Colonic mucosa (tissue), 4 donors: ENCODE measurements around the gene HCCS. TPM values are rescaled to one million over a fixed set of nuclear protein-coding genes. Genes with fewer than 3 reads are reported as not detected.
"Not testable (repeated sequence)": the region's sequence is repeated elsewhere in the genome, so short reads cannot be mapped to it uniquely, and the experiment has no call there.

ENCODE experiments used
- DNase-seq: peaks from one replicate; pipeline ENCODE4 v3.0.0-alpha.2; 2020
- H3K27ac ChIP-seq: fragments of 200-600 bp; one replicate; pipeline ENCODE4 v1.8.0; 2021
- H3K27me3 ChIP-seq: fragments of 200-600 bp; one replicate; pipeline ENCODE4 v1.8.0; 2021
- H3K36me3 ChIP-seq: fragments of 200-600 bp; one replicate; pipeline ENCODE4 v1.8.0; 2021
- H3K4me1 ChIP-seq: fragments of 200-600 bp; one replicate; pipeline ENCODE4 v1.8.0; 2021; ENCODE audit warnings: mild to moderate bottlenecking
- H3K4me3 ChIP-seq: fragments of 200-600 bp; one replicate; pipeline ENCODE4 v1.8.0; 2021
- H3K9ac ChIP-seq, 2 donors: one replicate each; pipeline ENCODE4 v1.7.0; 2013; ENCODE audit warnings: control low read depth in 2 of 2, low read depth in 2 of 2, low read length in 2 of 2
- H3K9me3 ChIP-seq: fragments of 200-600 bp; one replicate; pipeline ENCODE4 v1.8.0; 2021
- CTCF ChIP-seq: fragments of 200-600 bp; IDR thresholded peaks from one replicate; pipeline ENCODE4 v1.8.0; 2022; ENCODE audit warnings: antibody characterized with exemption, mild to moderate bottlenecking
- intact Hi-C: fragments of 100-400 bp; cut with DNase I; formaldehyde crosslinking; loops from one replicate; pipeline ENCODE4 v1.14.1; 2022
- total RNA-seq, 2 donors: library from RNA; stranded (reverse); fragmentation: NEBNext Ultra II Directional in 1 of 2; extraction: Animal tissue kit (Norgen Biotek cat#: 25700) in 1 of 2; gene quantifications; one replicate each; pipeline ENCODE4 v1.2.1, GENCODE V29; 2021
- donor health status: healthy.
- donor health status: DM: no; HTN: no; CAD: no.
- donor health status: DM: no; HTN: no; CAD: no.

The HCCS gene
- total RNA-seq, 2 donors from 2014 or later: 35.7 to 43.7 TPM

GRCh38 chrX:11119313-11119943, 8.3 kb downstream of the HCCS start:
- intact Hi-C loops: no loop called here
- peaks cover 10% of the 10 kb centered on the region for H3K36me3 ChIP-seq
- H3K9ac ChIP-seq: no peak overlapping the region
- H3K9me3 ChIP-seq: no peaks in the 10 kb centered on the region
- H3K27ac ChIP-seq: no peak overlapping the region
- no peak for DNase-seq
- H3K4me1 ChIP-seq: no peaks in the 10 kb centered on the region
- no peaks in the 10 kb centered on the region for H3K27me3 ChIP-seq
- H3K4me3 ChIP-seq: no peak overlapping the region
- TF ChIP-seq CTCF: no peak

- H3K27me3 ChIP-seq, H3K4me1 ChIP-seq, intact Hi-C loops, DNase-seq, H3K27ac ChIP-seq, H3K4me3 ChIP-seq, H3K9ac ChIP-seq, H3K36me3 ChIP-seq, H3K9me3 ChIP-seq: not testable (repeated sequence)
Measured at GRCh38 chrX:11123087-11123486, 12.0 kb downstream of the HCCS start.

- DNase-seq: no peak
- intact Hi-C loops: no loop called here
- TF ChIP-seq CTCF: no peak
- Histone ChIP-seq H3K9ac (no peak overlapping the region), H3K4me3 (no peak overlapping the region), H3K4me1 (no peaks in the 10 kb centered on the region), H3K36me3 (no peaks in the 10 kb centered on the region), H3K27me3 (no peaks in the 10 kb centered on the region), H3K9me3 (no peaks in the 10 kb centered on the region), H3K27ac (peak overlapping the region; percentile 50)
Measured at GRCh38 chrX:11124112-11124511, 13.0 kb downstream of the HCCS start.

GRCh38 chrX:11125060-11125459, 13.9 kb downstream of the HCCS start:
- H3K4me1 ChIP-seq: no peaks in the 10 kb centered on the region
- H3K9me3 ChIP-seq: no peaks in the 10 kb centered on the region
- no peak overlapping the region for H3K27ac ChIP-seq
- no peak overlapping the region for H3K9ac ChIP-seq
- no peak for DNase-seq
- H3K36me3 ChIP-seq: no peaks in the 10 kb centered on the region
- no peaks in the 10 kb centered on the region for H3K27me3 ChIP-seq
- intact Hi-C loops: no loop called here
- no peak overlapping the region for H3K4me3 ChIP-seq
- no peak for TF ChIP-seq CTCF

GRCh38 chrX:11129534-11130105, 18.5 kb downstream of the HCCS start:
- no peaks in the 10 kb centered on the region for H3K27me3 ChIP-seq
- no peak overlapping the region for H3K27ac ChIP-seq
- TF ChIP-seq CTCF: no peak
- H3K9me3 ChIP-seq: no peaks in the 10 kb centered on the region
- H3K4me3 ChIP-seq: no peak overlapping the region
- intact Hi-C loops: no loop called here
- H3K36me3 ChIP-seq: no peaks in the 10 kb centered on the region
- no peak for DNase-seq
- H3K4me1 ChIP-seq: no peaks in the 10 kb centered on the region
- H3K9ac ChIP-seq: no peak overlapping the region

GRCh38 chrX:11130136-11130535, 19.0 kb downstream of the HCCS start:
- H3K4me1 ChIP-seq: no peaks in the 10 kb centered on the region
- no peaks in the 10 kb centered on the region for H3K27me3 ChIP-seq
- no peak overlapping the region for H3K4me3 ChIP-seq
- no peak overlapping the region for H3K27ac ChIP-seq
- intact Hi-C loops: no loop called here
- no peaks in the 10 kb centered on the region for H3K36me3 ChIP-seq
- no peak for TF ChIP-seq CTCF
- peak; percentile 21 for DNase-seq
- no peak overlapping the region for H3K9ac ChIP-seq
- H3K9me3 ChIP-seq: no peaks in the 10 kb centered on the region
